Measurements from ENCODE around the gene GPR84. TPM values are rescaled to one million over a fixed set of nuclear protein-coding genes. Genes with fewer than 3 reads are reported as not detected.

The GPR84 gene
- total RNA-seq (2011; cell fraction: chromatin; rRNA removed; ENCODE audit: low replicate concordance): 0.48 and 1.8 TPM in 2 replicates
- 0.13 and 0.17 TPM in 2 replicates for total RNA-seq (2011; cell fraction: nucleolus; rRNA removed)
- 0.44 and 0.69 TPM in 2 replicates for total RNA-seq (2011; cell fraction: nucleoplasm; rRNA removed)
- total RNA-seq (2014; rRNA removed): 0.16 TPM in 1 of 2 replicates, not detected in the other
- total RNA-seq (2014; rRNA removed; fragmentation: Illumina TruSeq; extraction: Trizol): 0.11 TPM in 1 of 2 replicates, not detected in the other
- total RNA-seq (2015; rRNA removed; fragmentation: Illumina TruSeq; extraction: Trizol): not detected in 2 replicates
- total RNA-seq (2021): not detected in 2 replicates
- 0.16 TPM in 1 of 2 replicates, not detected in the other for polyA plus RNA-seq (2011; rRNA removed)
- not detected in 2 replicates for polyA plus RNA-seq (2011; cell fraction: cytosol; rRNA removed)
- 0.25 and 0.44 TPM in 2 replicates for polyA plus RNA-seq (2011; cell fraction: nucleus; rRNA removed)
- 0.07 and 0.47 TPM in 2 replicates for polyA plus RNA-seq (2012)
- 0.10 TPM in 1 of 2 replicates, not detected in the other for polyA plus RNA-seq (2014; fragmentation: Illumina TruSeq; extraction: Trizol)
- polyA plus RNA-seq (2014; fragmentation: Nextera tagmentation; extraction: Ambion mirVana): under 1 TPM; 0.07 to 0.18 TPM
- polyA plus RNA-seq (2014; rRNA removed): not detected in 2 replicates
- polyA minus RNA-seq (2011; rRNA and poly(A)+ RNA removed): 0.12 TPM in 1 of 2 replicates, not detected in the other
- polyA minus RNA-seq (2011; cell fraction: cytosol; rRNA and poly(A)+ RNA removed): not detected in 2 replicates
- 0.22 TPM in 1 of 2 replicates, not detected in the other for polyA minus RNA-seq (2011; cell fraction: nucleus; rRNA and poly(A)+ RNA removed)
- percentile 33 among the genes with signal in this experiment for Bru-seq, nascent RNA
- percentile 37 among the genes with signal in this experiment for BruChase-seq, experiment 1, labeled RNA remaining after a 2-hour chase
- BruChase-seq, experiment 2, labeled RNA remaining after a 6-hour chase: percentile 26 among the genes with signal in this experiment
- long read RNA-seq, experiment 1: 0 reads
- long read RNA-seq, experiment 2: 0 reads
- long read RNA-seq, experiment 3: 0 reads

- Histone ChIP-seq H3K36me3 (ENCODE audit: control insufficient read depth, insufficient read depth, low read length) (no peaks in the 10 kb centered on the region; the same call in 2 of the 3 replicates), H3K9me1 (ENCODE audit: control insufficient read depth, insufficient read depth, low read length) (no peaks in the 10 kb centered on the region), H3K27me3 (ENCODE audit: control insufficient read depth in 2 of 2, insufficient read depth in 2 of 2, low read length in 2 of 2) (no peaks in the 10 kb centered on the region), H3K4me2 (ENCODE audit: insufficient read depth, low read length) (no peak within 1 kb of the TSS), H4K20me1 (replicated peaks; ENCODE audit: control insufficient read depth, insufficient read depth, low read length) (no peaks in the 10 kb centered on the region), H3K4me1 (replicated peaks in 1 of 2; ENCODE audit: control insufficient read depth in 2 of 2, insufficient read depth in 2 of 2, low read length in 2 of 2) (peaks cover 26 to 40% of the 10 kb centered on the region in 2 experiments), H3K27ac (ENCODE audit: extremely low read depth, low read depth, low read length) (no peak within 1 kb of the TSS), H3K4me3 (no peak within 1 kb of the TSS), H2AFZ (ENCODE audit: low read depth, low read length) (0 out of 2 replicates have a peak within 1 kb of the TSS, but pooled peaks have one; percentile 34), H3K9me3 (replicated peaks; ENCODE audit: control insufficient read depth, insufficient read depth, low read depth, low read length) (no peaks in the 10 kb centered on the region), H3K9ac (ENCODE audit: insufficient read depth in 1 of 2, low read depth in 2 of 2, low read length in 2 of 2) (peak within 1 kb of the TSS in 1 of 2 experiments; percentile 59; a peak in 2 of 4 replicates), H3K79me2 (ENCODE audit: control insufficient read depth, insufficient read depth, low read length) (peaks cover 15% of the 10 kb centered on the region; the same call in 2 of the 3 replicates)
- no peak for DNase-seq (ENCODE audit: extremely low read depth in 1 of 4, low spot score in 3 of 4)
- POLR2A ChIA-PET: no interaction called here
- in situ Hi-C loops (cut with MboI) (loop anchor here (10.0 kb wide), 2 partner anchors 70 to 380 kb away; partner anchors contain the start of gene HOXC10), intact Hi-C loops (cut with micrococcal nuclease) (loop anchor here (5.0 to 10.0 kb wide), 2 partner anchors 37 to 380 kb away; partner anchors contain the start of genes COPZ1 and HOXC10)
- BruUV-seq (replicated peaks): no TSS peak
- WGBS (ENCODE audit: insufficient coverage, low coverage, missing lambda C conversion rate): 56% methylated on average over 4 of the region's 4 CpGs
- FAIRE-seq: peak; percentile 32
- ATAC-seq: no peak
- CTCF ChIA-PET (ENCODE audit: low intra/inter-chr PET ratio): no interaction called here
- TF ChIP-seq CHD1 (IDR thresholded peaks at IDR 0.05; ENCODE audit: low read length) (no peak), ZBTB9 (CRISPR knock-in tag; IDR thresholded peaks at IDR 0.05) (no peak), CBX8 (IDR thresholded peaks at IDR 0.05; ENCODE audit: borderline replicate concordance, extremely low read depth, low read depth, low read length, poor library complexity, severe bottlenecking) (no peak), CREB3 (tag; conservative IDR thresholded peaks at IDR 0.05; ENCODE audit: low read depth) (no peak), ZNF146 (CRISPR knock-in tag; IDR thresholded peaks at IDR 0.05; ENCODE audit: unreplicated experiment) (no peak), FOXA1 (IDR thresholded peaks at IDR 0.05; ENCODE audit: borderline replicate concordance) (no peak), BRCA1 (IDR thresholded peaks at IDR 0.05) (no peak), BRCA1 (CRISPR knock-in tag; IDR thresholded peaks at IDR 0.05) (no peak), GTF2E2 (tag; IDR thresholded peaks at IDR 0.05) (no peak), SRSF1 (IDR thresholded peaks at IDR 0.05; ENCODE audit: low read depth, low read length) (no peak), ZNF398 (CRISPR knock-in tag; IDR thresholded peaks at IDR 0.05) (no peak), VEZF1 (CRISPR knock-in tag; IDR thresholded peaks at IDR 0.05) (no peak)
Observed at GRCh38 chr12:54364413-54364812, at the start of gene GPR84. Gene GPR84 (minus strand): TSS chr12:54364486. CDS start chr12:54363851, 635 bp downstream.

Data from K562 (cell line).